HG02840 (cell line): Measurements from ENCODE around the gene KEAP1.

Source experiments
- ATAC-seq: cut with Tn5 transposase; IDR thresholded peaks from one replicate; pipeline ENCODE4 v1.9.1; 2021; ENCODE audit warnings: mild to moderate bottlenecking, moderate library complexity, moderate number of reproducible peaks; ENCODE audit not compliant: unreplicated experiment, low FRiP score

KEAP1 gene

DNA sequence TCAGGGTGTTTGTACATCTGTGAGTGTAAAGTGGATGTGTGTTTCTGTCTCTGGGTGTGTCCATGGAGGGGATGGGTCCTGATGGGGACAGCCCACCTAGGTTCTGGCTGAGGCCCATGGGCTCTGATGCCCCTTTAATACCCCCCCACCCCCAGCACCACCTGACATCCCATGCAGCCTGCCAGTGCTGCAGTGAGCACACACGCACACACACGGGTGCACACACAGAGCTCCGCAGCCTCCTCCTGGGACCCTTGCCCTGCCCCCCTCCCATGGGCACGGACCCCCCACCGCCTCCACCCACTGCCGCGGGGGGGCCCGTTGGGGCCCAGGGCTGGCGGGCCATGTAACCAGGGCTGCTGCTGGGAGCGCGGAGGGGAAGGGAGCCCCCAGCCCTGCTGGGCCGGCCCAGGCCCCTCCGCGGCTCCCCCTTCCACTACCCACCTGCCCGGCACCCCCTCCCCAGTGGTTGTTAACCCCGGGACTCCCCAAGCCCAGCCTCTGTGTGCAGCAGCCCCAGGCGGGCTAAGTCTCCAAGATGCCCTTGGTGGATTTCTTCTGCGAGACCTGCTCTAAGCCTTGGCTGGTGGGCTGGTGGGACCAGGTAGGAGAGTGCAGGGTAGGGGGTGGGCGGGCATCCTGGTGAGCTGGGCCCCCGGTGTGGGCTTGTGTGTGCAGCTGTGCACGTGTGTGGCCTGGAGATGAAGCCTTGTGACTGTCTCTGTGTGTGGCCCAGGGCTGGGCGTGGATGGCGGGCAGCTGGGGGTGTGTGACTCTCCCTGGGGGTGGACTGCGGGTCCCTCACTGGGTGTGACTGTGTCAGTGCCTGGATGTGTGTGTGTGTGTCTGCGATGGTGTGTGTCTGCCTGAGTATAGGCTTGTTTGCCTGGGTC lies 50.2 kb downstream of the KEAP1 start:
- no peak for ATAC-seq

DNA sequence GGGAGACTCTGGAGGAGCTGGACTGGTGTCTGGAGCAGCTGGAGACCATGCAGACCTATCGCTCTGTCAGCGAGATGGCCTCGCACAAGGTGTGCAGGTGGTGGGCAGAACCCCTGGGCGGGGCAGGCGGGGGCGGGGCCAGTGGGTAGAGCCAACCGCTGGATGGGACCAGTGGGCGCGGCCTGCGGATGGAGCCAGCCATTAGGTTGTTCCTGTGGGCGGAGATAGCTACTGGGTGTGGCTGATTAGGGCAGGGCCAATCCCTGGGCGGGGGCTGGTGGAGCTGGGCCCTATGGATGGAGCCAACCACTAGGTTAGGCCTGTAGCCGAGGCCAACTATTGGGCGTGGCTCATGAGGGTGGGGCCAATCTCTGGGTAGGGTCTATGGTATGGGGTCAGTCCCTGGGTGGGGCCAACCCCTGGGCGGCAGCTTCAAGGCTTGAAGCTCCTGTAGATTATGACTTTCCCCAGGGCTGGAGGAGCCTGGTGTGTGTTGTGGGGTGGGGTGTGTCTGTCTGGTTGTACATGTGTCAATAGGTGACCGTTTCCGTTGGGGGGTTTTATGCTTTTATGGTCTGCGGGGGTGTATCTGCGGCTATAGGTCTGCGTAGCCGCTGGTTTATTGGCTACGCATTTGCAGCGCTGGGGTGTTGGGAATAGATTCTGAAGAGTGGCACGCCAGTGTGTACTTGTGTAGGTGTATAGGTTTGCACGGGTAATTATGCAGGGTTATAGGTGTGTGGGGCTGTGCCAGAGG lies 52.1 kb downstream of the KEAP1 start:
- no peak for ATAC-seq

DNA sequence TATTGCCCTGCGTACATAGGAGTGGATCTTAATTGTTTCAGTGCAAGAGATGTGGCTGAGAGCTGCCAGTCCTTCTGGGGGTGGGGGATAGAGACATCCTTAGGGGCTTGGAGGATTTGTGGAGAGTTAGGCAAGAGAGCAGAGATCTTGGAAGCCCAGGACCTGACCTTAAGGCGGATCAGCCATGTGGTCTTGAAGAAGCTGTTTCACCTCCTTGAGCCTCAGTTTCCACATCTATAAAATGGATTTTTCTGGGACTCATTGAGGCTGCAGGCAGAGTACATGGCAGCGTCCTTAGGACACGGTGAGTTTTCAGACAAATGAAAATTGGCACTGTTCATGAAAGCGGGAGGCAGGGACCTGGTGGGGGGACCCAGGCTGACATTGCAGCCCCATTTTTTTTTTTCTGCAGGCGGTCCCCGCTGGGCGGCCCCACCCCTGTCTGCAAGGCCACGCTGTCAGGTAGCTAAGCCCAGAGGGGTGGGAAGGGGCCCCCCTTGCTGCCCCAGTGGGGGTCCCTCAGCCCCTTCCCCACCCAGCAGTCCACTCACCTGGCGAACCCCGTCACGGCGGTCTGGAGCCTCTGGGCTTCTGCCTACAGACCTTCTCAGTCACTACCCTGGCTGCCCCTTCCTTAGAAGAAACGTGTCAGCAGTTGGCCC lies 52.8 kb downstream of the KEAP1 start:
- ATAC-seq = no peak

DNA sequence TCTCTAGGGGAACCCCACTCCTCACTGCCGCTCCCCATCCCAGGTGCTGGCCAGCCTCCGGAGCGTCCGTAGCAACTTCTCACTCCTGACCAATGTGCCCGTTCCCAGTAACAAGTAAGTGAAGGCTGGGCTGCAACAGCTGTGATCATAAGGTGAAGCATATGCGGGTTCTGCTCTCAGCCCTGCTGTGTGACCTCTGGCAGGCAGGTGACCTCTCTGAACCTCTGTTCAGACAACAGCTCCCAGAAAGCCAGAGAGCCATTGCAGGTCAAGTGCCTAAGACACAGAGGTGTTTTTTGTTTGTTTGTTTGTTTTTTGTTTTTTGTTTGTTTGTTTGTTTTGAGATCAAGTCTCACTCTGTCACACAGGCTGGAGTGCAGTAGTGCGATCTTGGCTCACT lies 54.1 kb downstream of the KEAP1 start:
- ATAC-seq = no peak

DNA sequence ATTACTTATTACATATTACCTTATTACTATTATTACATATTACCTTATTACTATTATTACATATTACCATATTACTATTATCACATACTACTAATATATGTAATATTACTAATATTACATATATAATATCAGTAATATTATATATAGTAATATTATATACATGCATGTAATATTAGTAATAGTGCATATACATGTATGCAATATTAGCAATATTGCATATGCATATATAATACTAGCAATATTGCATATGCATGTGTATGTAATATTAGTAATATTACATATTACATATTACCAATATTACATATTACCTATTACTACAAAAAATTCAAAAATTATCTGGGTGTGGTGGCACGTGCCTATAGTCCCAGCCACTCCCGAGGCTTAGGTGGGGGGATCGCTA lies 60.5 kb downstream of the KEAP1 start:
- no peak for ATAC-seq

DNA sequence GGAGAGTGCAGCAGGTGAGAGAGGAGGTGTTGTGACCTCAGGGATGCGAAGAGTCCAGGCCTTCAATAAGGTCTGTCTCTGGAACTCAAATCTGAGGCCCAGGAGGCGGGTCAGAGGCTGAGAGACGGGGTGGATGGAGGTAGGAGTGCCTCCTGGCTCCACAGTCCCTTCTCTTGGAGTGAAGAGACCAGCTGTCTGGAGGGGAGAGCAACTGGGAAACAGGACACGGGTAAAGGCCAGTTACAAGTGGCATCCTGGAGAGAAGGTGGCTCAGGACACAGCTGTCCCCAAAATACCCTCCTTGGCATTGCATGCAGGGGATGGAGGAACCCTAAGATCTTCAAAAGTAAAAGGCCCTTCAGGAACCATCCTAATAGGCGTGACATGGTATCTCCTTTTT lies 63.6 kb downstream of the KEAP1 start:
- ATAC-seq = no peak
